Measurements from ENCODE around the gene PRSS58. TPM values are rescaled to one million over a fixed set of nuclear protein-coding genes. Genes with fewer than 3 reads are reported as not detected.

PRSS58 gene
- not detected in 2 replicates for total RNA-seq

GRCh38 chr7:142257958-142258357 is at the start of gene PRSS58:
PRSS58 (minus strand) TSS chr7:142258058; CDS start chr7:142257707, 351 bp downstream.

Other genes starting within 250 kb of the PRSS58 start
- gene MGAM2, start 146.3 kb downstream of the PRSS58 start, total RNA-seq = not detected in 2 replicates